Gastrocnemius medialis (tissue), 4 donors: Measurements from ENCODE around the gene RPL19. TPM values are rescaled to one million over a fixed set of nuclear protein-coding genes. Genes with fewer than 3 reads are reported as not detected.

Source experiments
- ATAC-seq, 2 donors: fragments of 150-250 bp; one replicate each; pipeline ENCODE4 v1.9.1; 2016
- DNase-seq, 2 donors: peaks; one replicate each; pipeline ENCODE4 v3.0.0-alpha.2; 2019
- H3K27ac ChIP-seq, 4 donors: fragments of 200-600 bp; sonication (generic); 1 replicate in 1 of 4; 2 replicates in 3 of 4; pipeline ENCODE4 v1.5.1; 2016 to 2018; ENCODE audit warnings: mild to moderate bottlenecking in 2 of 4, moderate library complexity in 1 of 4
- H3K27me3 ChIP-seq, 3 donors: fragments of 200-600 bp; sonication (generic) in 2 of 3; 1 replicate in 1 of 3; 2 replicates in 2 of 3; pipeline versions ENCODE4 v1.5.1 to v1.6.0; 2016 to 2019; ENCODE audit warnings: mild to moderate bottlenecking in 1 of 3, moderate library complexity in 1 of 3
- H3K36me3 ChIP-seq, 2 donors: fragments of 200-600 bp; sonication (generic) in 1 of 2; one replicate each; pipeline ENCODE4 v1.5.1; 2017 to 2018
- H3K4me1 ChIP-seq, 2 donors: fragments of 200-600 bp; sonication (generic) in 1 of 2; one replicate each; pipeline ENCODE4 v1.5.1; 2016 to 2017; ENCODE audit warnings: mild to moderate bottlenecking in 2 of 2
- H3K4me3 ChIP-seq, 4 donors: fragments of 200-600 bp; sonication (generic) in 3 of 4; 1 replicate in 1 of 4; 2 replicates in 3 of 4; pipeline ENCODE4 v1.5.1; 2016 to 2019; ENCODE audit warnings: mild to moderate bottlenecking in 2 of 4
- H3K9me3 ChIP-seq, 3 donors: fragments of 200-600 bp; sonication (generic) in 2 of 3; 1 replicate in 1 of 3; 2 replicates in 2 of 3; pipeline ENCODE4 v1.5.1; 2016 to 2019
- CTCF ChIP-seq, 5 experiments: fragments of 450-650 bp in 3 of 5; fragments of 200-600 bp in 2 of 5; sonication (generic) in 2 of 5; IDR thresholded peaks in 4 of 5; conservative IDR thresholded peaks in 1 of 5; 1 replicate in 4 of 5; 2 replicates in 1 of 5; pipeline ENCODE4 v1.5.1; 2016 to 2019; ENCODE audit warnings: antibody characterized with exemption in 5 of 5, mild to moderate bottlenecking in 3 of 5, moderate library complexity in 3 of 5
- POLR2A ChIP-seq, 2 donors: fragments of 450-650 bp; IDR thresholded peaks; one replicate each; pipeline ENCODE4 v1.6.1; 2017; ENCODE audit warnings: antibody characterized with exemption in 2 of 2, mild to moderate bottlenecking in 2 of 2, moderate library complexity in 2 of 2
- in situ Hi-C, 4 donors: fragments of 200-750 bp; cut with MboI; loops; one replicate each; pipeline versions ENCODE4 v1.15.0 to v1.8.0; 2017; ENCODE audit warnings: low sequenced_read_pairs in 4 of 4
- intact Hi-C: fragments of 100-400 bp; cut with DNase I; formaldehyde crosslinking; loops from one replicate; pipeline ENCODE4 v1.15.1; 2023; ENCODE audit warnings: low total_unique reads
- total RNA-seq, 4 donors: library from RNA; depleted of rRNA; stranded (reverse); fragments of >200 nt; gene quantifications; one replicate each; pipeline versions ENCODE4 v1.1.0 to v1.2.3, GENCODE V29; 2016

RPL19 gene
- total RNA-seq, 4 donors from 2014 or later = 1,960 to 2,584 (median 2,358) TPM

GRCh38 chr17:39161962-39162361 is 38.1 kb upstream of the RPL19 start:
- Histone ChIP-seq H3K27me3 (no peaks in the 10 kb centered on the region), H3K4me3 (no peak overlapping the region), H3K36me3 (no peaks in the 10 kb centered on the region), H3K27ac (no peak overlapping the region), H3K4me1 (peaks cover 8 to 9% of the 10 kb centered on the region in 2 donors), H3K9me3 (no peaks in the 10 kb centered on the region)
- ATAC-seq = no peak
- DNase-seq = no peak
- intact Hi-C loops = no loop called here
- TF ChIP-seq CTCF (IDR thresholded peaks at IDR 0.05 in 4 of 5, conservative IDR thresholded peaks at IDR 0.05 in 1 of 5) (no peak), POLR2A (IDR thresholded peaks at IDR 0.05) (no peak)
- in situ Hi-C loops = loop anchor here in 2 of 4 donors (10.0 to 25.0 kb wide), 3 partner anchors 73 to 300 kb away; partner anchors contain the start of genes LASP1 (in 1 of the 2) and RPL23 (in 1 of the 2)

- Histone ChIP-seq H3K4me1 (peaks cover 8 to 14% of the 10 kb centered on the region in 2 donors), H3K27me3 (no peaks in the 10 kb centered on the region), H3K27ac (peak overlapping the region; percentile 8 to 45 (median 28)), H3K4me3 (peak overlapping the region; percentile 57 to 67 (median 58)), H3K9me3 (no peaks in the 10 kb centered on the region), H3K36me3 (no peaks in the 10 kb centered on the region)
- in situ Hi-C loops = loop anchor here in 2 of 4 donors (10.0 to 25.0 kb wide), 3 partner anchors 70 to 302 kb away; partner anchors contain the start of genes LASP1 (in 1 of the 2) and RPL23 (in 1 of the 2)
- intact Hi-C loops = loop anchor here (1.0 to 2.0 kb wide), 2 partner anchors 11 to 80 kb away; no protein-coding TSS in a partner anchor
- DNase-seq (peak; percentile 82 to 89), ATAC-seq (peak; percentile 86 to 92)
- peak; percentile 74 to 87 (median 86) for TF ChIP-seq CTCF (IDR thresholded peaks at IDR 0.05 in 4 of 5, conservative IDR thresholded peaks at IDR 0.05 in 1 of 5)
- no peak for TF ChIP-seq POLR2A (IDR thresholded peaks at IDR 0.05)
These were observed 35.4 kb upstream of the RPL19 start for GRCh38 chr17:39164675-39165143.

- TF ChIP-seq POLR2A (IDR thresholded peaks at IDR 0.05) (no peak), CTCF (IDR thresholded peaks at IDR 0.05 in 4 of 5, conservative IDR thresholded peaks at IDR 0.05 in 1 of 5) (no peak)
- Histone ChIP-seq H3K27me3 (no peaks in the 10 kb centered on the region), H3K27ac (peak overlapping the region; percentile 7 to 45 (median 16)), H3K9me3 (no peaks in the 10 kb centered on the region), H3K36me3 (no peaks in the 10 kb centered on the region), H3K4me3 (peak overlapping the region; percentile 57 to 67 (median 58)), H3K4me1 (peaks cover 8 to 14% of the 10 kb centered on the region in 2 donors)
- no peak for DNase-seq
- ATAC-seq = peak; percentile 8
- intact Hi-C loops = loop anchor here (2.0 kb wide), 1 partner anchor 79 kb away; no protein-coding TSS in a partner anchor
- in situ Hi-C loops = loop anchor here in 2 of 4 donors (10.0 to 25.0 kb wide), 3 partner anchors 69 to 303 kb away; partner anchors contain the start of genes LASP1 (in 1 of the 2) and RPL23 (in 1 of the 2)
These were observed 34.8 kb upstream of the RPL19 start for GRCh38 chr17:39165178-39165840.

GRCh38 chr17:39165841-39166349 is 34.2 kb upstream of the RPL19 start, which contains the start of gene ARL5C:
Gene ARL5C, minus strand, starts transcription at chr17:39166161. Its CDS starts 401 bp downstream, at chr17:39165760.
- Histone ChIP-seq H3K4me1 (peaks cover 8 to 14% of the 10 kb centered on the region in 2 donors), H3K9me3 (no peaks in the 10 kb centered on the region), H3K4me3 (peak within 1 kb of the TSS; percentile 57 to 67 (median 58)), H3K36me3 (no peaks in the 10 kb centered on the region), H3K27ac (peak within 1 kb of the TSS; percentile 7 to 45 (median 16)), H3K27me3 (no peaks in the 10 kb centered on the region)
- TF ChIP-seq POLR2A (IDR thresholded peaks at IDR 0.05) (no peak), CTCF (IDR thresholded peaks at IDR 0.05 in 4 of 5, conservative IDR thresholded peaks at IDR 0.05 in 1 of 5) (no peak)
- intact Hi-C loops = loop anchor here (2.0 kb wide), 1 partner anchor 79 kb away; no protein-coding TSS in a partner anchor
- in situ Hi-C loops = loop anchor here in 2 of 4 donors (10.0 to 25.0 kb wide), 3 partner anchors 69 to 304 kb away; partner anchors contain the start of genes LASP1 (in 1 of the 2) and RPL23 (in 1 of the 2)
- ATAC-seq (no peak), DNase-seq (no peak)
